Upper lobe of left lung (tissue), 4 donors: Measurements from ENCODE around the gene DENND4B.

Experiments
- CTCF ChIP-seq, 6 experiments: fragments of 450-650 bp in 4 of 6; fragments of 200-600 bp in 2 of 6; sonication (generic) in 2 of 6; IDR thresholded peaks; one replicate each; pipeline ENCODE4 v1.5.1; 2016 to 2019; ENCODE audit warnings: antibody characterized with exemption in 6 of 6
- EP300 ChIP-seq, 4 donors: sonication (generic); formaldehyde crosslinking; IDR thresholded peaks; one replicate each; pipeline ENCODE4 v1.5.1; 2017; ENCODE audit warnings: antibody characterized with exemption in 4 of 4, control low read depth in 2 of 4

DNA sequence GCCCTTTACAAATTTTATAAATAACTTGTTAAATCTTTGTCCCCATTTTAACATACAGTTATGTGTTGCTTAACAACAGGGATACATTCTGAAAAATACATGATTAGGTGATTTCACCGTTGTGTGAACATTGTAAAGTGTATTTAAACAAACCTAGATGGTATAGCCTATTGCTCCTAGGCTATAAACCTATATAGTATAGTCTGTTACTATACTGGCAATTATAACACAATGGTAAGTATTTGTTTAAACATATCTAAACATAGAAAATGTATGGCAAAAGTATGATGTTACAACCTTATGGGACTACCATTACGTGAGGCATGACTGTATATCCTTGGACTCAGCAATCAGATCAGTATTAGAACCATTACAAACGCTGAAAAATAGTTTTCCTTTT, 60.4 kb downstream of the DENND4B start:
- no peak for TF ChIP-seq CTCF (IDR thresholded peaks at IDR 0.05)
- TF ChIP-seq EP300 (IDR thresholded peaks at IDR 0.05): no peak
